Right ventricle myocardium superior (tissue), 1 donor: ENCODE results near the gene GNPTAB. TPM values are rescaled to one million over a fixed set of nuclear protein-coding genes. Genes with fewer than 3 reads are reported as not detected.

Source experiments
- ATAC-seq: fragments of 200-7000 bp; cut with Tn5 transposase; one replicate; pipeline ENCODE4 v1.9.1; 2020; ENCODE audit warnings: mild to moderate bottlenecking; ENCODE audit not compliant: poor library complexity
- DNase-seq: peaks from one replicate; pipeline ENCODE4 v3.0.0-alpha.2; 2020
- intact Hi-C: fragments of 100-400 bp; cut with DNase I; formaldehyde crosslinking; loops from one replicate; pipeline ENCODE4 v1.11.2; 2022
- total RNA-seq: library from RNA; stranded (reverse); fragmentation: NEBNext Ultra II Directional; extraction: Animal tissue kit (Norgen Biotek cat#: 25700); gene quantifications from one replicate; pipeline ENCODE4 v1.2.1, GENCODE V29; 2021
- donor health status: DM: no; HTN: yes; CAD: no; lungs with severe emphysema.

Gene GNPTAB
- total RNA-seq, 1 donor from 2014 or later = 52.9 TPM

GRCh38 chr12:101714877-101715444, 115.8 kb downstream of the GNPTAB start:
- intact Hi-C loops = no loop called here
- ATAC-seq = no peak
- DNase-seq = no peak

- ATAC-seq (no peak), DNase-seq (no peak)
- intact Hi-C loops = no loop called here
These were observed 116.8 kb downstream of the GNPTAB start for GRCh38 chr12:101713930-101714329.

GRCh38 chr12:101713059-101713682, 117.6 kb downstream of the GNPTAB start:
- DNase-seq = no peak
- ATAC-seq = peak; percentile 84
- intact Hi-C loops = no loop called here

- intact Hi-C loops = no loop called here
- no peak for DNase-seq
- no peak for ATAC-seq
These were observed 120.5 kb downstream of the GNPTAB start for GRCh38 chr12:101710288-101710687.

- intact Hi-C loops = no loop called here
- ATAC-seq (peak; percentile 54), DNase-seq (no peak)
These were observed 123.5 kb downstream of the GNPTAB start for GRCh38 chr12:101707131-101707782.

GRCh38 chr12:101706403-101706802, 124.4 kb downstream of the GNPTAB start:
- ATAC-seq = no peak
- DNase-seq = no peak
- intact Hi-C loops = no loop called here

- intact Hi-C loops = no loop called here
- ATAC-seq (no peak), DNase-seq (no peak)
These were observed 127.3 kb downstream of the GNPTAB start for GRCh38 chr12:101703487-101703886.

GRCh38 chr12:101700299-101700820, 130.4 kb downstream of the GNPTAB start:
- DNase-seq (no peak), ATAC-seq (no peak)
- intact Hi-C loops = no loop called here

GRCh38 chr12:101698800-101699347, 131.9 kb downstream of the GNPTAB start:
- ATAC-seq (peak; percentile 8), DNase-seq (no peak)
- intact Hi-C loops = no loop called here

- ATAC-seq = peak; percentile 54
- DNase-seq = peak; percentile 73
- intact Hi-C loops = no loop called here
These were observed 132.6 kb downstream of the GNPTAB start for GRCh38 chr12:101697930-101698799.

GRCh38 chr12:101697197-101697929, 133.4 kb downstream of the GNPTAB start, which contains the start of gene CHPT1:
CHPT1 (plus strand) TSS chr12:101697640; CDS start chr12:101697862, 222 bp downstream.
- DNase-seq (peak; percentile 88), ATAC-seq (peak; percentile 74)
- intact Hi-C loops = no loop called here

GRCh38 chr12:101696251-101697196, 134.2 kb downstream of the GNPTAB start:
- intact Hi-C loops = no loop called here
- peak; percentile 83 for ATAC-seq
- DNase-seq = peak; percentile 80

GRCh38 chr12:101695706-101696105, 135.1 kb downstream of the GNPTAB start:
- no peak for ATAC-seq
- DNase-seq = no peak
- intact Hi-C loops = no loop called here
